ENCODE data around the gene ANKMY1.
"Not testable (repeated sequence)": the region's sequence is repeated elsewhere in the genome, so short reads cannot be mapped to it uniquely, and the experiment has no call there.

The ANKMY1 gene

GRCh38 chr2:240551288-240551687 lies 6.5 kb downstream of the ANKMY1 start:
- no peak for DNase-seq

GRCh38 chr2:240539906-240540305 lies 17.9 kb downstream of the ANKMY1 start:
- no peak for DNase-seq

GRCh38 chr2:240539101-240539500 lies 18.7 kb downstream of the ANKMY1 start:
- DNase-seq = not testable (repeated sequence)

- DNase-seq = no peak
Measured at GRCh38 chr2:240538031-240538780, 19.6 kb downstream of the ANKMY1 start.

- DNase-seq = no peak
Measured at GRCh38 chr2:240532031-240532775, 25.6 kb downstream of the ANKMY1 start.

- DNase-seq = no peak
Measured at GRCh38 chr2:240531038-240531437, 26.8 kb downstream of the ANKMY1 start.

GRCh38 chr2:240530181-240530580 lies 27.6 kb downstream of the ANKMY1 start:
- no peak for DNase-seq

- no peak for DNase-seq
Measured at GRCh38 chr2:240529344-240529999, 28.3 kb downstream of the ANKMY1 start.

GRCh38 chr2:240528406-240529040 lies 29.3 kb downstream of the ANKMY1 start:
- no peak for DNase-seq

- DNase-seq = no peak
Measured at GRCh38 chr2:240527153-240527750, 30.5 kb downstream of the ANKMY1 start.

- DNase-seq = no peak
Measured at GRCh38 chr2:240526521-240526920, 31.3 kb downstream of the ANKMY1 start.

- DNase-seq = no peak
Measured at GRCh38 chr2:240525802-240526201, 32.0 kb downstream of the ANKMY1 start.

GRCh38 chr2:240524963-240525718 lies 32.6 kb downstream of the ANKMY1 start:
- no peak for DNase-seq

GRCh38 chr2:240523451-240524281 lies 34.1 kb downstream of the ANKMY1 start:
- DNase-seq = no peak

GRCh38 chr2:240522406-240522805 lies 35.4 kb downstream of the ANKMY1 start:
- DNase-seq = no peak

- not testable (repeated sequence) for DNase-seq
Measured at GRCh38 chr2:240521885-240522284, 35.9 kb downstream of the ANKMY1 start.

GRCh38 chr2:240520974-240521350 lies 36.8 kb downstream of the ANKMY1 start:
- DNase-seq = no peak

GRCh38 chr2:240520130-240520973 lies 37.4 kb downstream of the ANKMY1 start:
- no peak for DNase-seq

GRCh38 chr2:240519396-240520129 lies 38.2 kb downstream of the ANKMY1 start:
- DNase-seq = no peak
